Posterior vena cava (tissue), 2 donors: Measurements from ENCODE around the gene DDB1. TPM values are rescaled to one million over a fixed set of nuclear protein-coding genes. Genes with fewer than 3 reads are reported as not detected.
"Not testable (repeated sequence)": the region's sequence is repeated elsewhere in the genome, so short reads cannot be mapped to it uniquely, and the experiment has no call there.

Experiments
- DNase-seq: peaks from one replicate; pipeline ENCODE4 v3.0.0-alpha.2; 2020; ENCODE audit warnings: low spot score
- intact Hi-C, 2 donors: fragments of 100-400 bp; cut with DNase I; formaldehyde crosslinking; loops; one replicate each; pipeline versions ENCODE4 v1.14.1 to v1.14.2; 2022 to 2023
- total RNA-seq, 2 donors: library from RNA; stranded (reverse); fragmentation: NEBNext Ultra II Directional; extraction: Animal tissue kit (Norgen Biotek cat#: 25700); gene quantifications; one replicate each; pipeline ENCODE4 v1.2.1, GENCODE V29; 2021
- donor health status: DM: yes; HTN: yes; CAD: no.
- donor health status: DM: yes; HTN: yes; CAD: no.

DDB1 gene
- total RNA-seq, 2 donors from 2014 or later, result 142 to 151 TPM

DNA sequence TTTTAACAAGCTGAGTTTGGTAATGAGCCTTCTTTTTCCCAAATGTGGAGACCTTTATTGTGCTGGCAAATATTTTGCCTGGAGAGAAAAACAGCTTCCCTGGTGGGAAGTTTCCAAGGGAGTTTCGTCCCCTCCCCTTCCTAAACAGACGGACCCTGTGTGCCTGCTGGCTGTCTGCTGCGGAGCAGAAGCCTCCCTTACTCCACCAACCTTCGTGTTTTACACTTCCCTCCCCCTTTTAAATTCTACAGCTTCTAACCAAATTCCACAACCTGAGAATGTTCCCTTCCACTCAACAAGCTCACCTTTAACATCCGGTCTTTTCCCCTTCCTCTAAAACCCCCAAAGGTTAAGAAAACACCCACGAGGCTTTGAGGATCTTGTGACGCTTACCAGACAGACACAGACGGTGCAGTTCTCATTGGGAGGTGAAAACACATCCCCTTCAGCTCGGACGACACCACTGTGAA, 54.9 kb downstream of the DDB1 start:
- no peak for DNase-seq
- intact Hi-C loops, result no loop called here

DNA sequence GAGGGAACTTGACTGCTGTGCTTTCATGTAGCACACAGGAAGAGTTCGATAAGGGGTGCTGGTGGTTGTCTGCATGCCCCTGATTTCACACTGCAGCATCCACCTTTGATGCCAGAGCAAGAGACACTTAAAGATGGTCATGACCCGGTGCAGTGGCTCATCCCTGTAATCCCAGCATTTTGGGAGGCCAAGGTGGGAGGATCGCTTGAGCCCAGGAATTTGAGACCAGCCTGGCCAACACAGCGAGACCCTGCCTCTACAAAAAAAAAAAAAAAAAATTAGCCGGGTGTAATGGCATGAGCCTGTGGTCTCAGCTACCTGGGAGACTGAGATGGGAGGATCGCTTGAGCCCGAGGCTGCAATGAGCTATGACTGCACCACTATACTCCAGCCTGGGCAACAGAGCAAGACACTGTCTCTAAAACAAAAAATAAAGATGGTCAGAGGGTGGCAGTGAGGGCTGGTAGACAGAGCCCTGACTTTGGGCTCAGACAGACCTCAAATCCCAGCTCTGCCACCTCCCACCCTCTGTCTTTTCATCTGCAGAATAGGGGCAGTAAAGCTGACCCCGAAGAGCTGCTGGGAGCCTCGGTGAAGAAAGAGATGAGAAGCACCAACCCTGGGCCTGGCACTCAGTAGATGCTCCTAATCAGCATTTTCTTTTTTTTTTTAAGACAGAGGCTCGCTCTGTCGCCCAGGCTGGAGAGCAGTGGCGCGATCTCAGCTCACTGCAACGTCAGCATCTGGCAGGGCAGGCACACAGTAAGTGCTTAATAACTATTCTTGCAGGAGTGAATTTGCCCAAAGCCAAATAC, 55.5 kb downstream of the DDB1 start:
- intact Hi-C loops, result no loop called here
- no peak for DNase-seq

DNA sequence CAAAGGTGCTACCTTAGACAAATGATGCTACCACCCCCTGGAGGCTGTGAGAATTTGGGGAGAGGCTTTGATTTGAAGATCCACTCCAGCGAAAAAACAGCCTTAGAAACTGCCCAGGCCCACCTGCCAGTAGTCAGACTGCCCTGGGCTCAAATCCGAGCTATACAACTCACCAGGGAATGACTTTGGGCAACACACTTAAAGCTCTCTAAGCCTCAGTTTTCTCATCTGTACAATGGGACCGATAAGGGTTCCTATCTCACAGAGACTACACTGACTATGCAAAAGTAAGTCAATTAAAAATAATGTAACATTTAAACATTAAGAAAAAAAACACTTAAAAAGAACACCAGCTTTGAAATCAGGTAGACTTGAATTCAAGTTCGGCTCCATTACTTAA, 57.7 kb downstream of the DDB1 start:
- intact Hi-C loops, result no loop called here
- DNase-seq, result no peak

DNA sequence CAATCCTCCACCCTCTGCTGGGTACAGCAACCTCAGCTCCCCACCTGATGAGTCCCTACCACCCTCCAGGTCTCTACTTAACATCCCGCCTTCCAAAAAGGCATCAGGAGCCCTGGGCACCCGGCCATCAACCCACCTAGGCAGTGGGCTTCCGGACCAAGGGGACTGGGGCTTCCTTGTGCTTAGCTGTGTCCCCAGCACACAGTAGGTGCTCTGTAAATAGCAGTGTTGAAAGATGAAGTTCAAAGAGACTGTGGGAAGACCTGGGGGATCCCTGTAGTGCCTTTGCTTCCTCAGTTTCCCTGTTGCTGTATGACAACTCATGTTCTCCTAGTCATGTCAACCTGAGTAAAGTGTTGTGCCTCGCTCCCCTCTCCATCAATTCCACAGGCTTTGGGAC, 58.8 kb downstream of the DDB1 start:
- DNase-seq, result no peak
- intact Hi-C loops, result no loop called here

DNA sequence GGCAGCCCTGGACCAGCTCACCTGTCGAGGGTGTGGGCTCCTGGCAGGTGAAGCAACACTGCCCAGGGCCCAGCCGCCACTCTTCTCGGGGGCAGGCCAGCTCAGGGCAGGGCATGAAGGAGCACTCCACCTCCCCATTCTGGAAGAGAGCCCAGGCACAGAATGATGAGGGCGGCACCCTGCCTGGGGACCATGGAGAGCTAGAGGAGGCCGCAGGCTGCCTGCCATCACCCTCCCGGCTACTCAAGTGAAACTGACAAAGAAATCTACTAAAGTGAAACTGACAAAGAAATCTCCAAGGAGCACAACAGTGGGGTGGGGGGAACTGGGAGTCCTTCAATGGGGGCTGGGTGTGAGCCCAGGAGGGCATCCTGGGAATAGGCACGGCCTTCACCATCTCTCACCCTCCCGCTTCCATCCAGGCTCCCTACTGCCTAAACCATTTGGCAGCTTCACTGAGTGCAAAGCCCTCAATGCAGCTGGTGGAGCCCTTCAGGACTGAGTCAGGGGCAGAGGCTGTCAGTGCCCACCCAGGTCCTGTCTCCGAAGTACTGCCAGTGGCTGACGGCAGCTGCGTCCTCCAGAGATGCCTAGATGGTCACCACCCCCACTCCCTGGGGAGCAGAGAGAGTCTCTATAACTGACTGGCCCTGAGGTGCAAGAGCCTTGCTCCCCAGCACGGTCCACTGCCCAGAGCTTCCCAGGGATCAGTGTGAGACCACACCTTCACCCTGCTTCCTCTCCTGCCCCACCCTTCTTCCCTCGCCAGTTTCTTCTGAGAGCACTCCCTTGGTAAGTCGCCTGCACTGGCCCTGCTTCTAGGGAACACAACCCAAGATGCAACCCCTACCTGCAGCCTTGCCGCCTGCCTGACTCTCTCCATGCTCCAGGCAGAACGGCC, 59.5 kb downstream of the DDB1 start:
- no peak for DNase-seq
- intact Hi-C loops, result no loop called here

DNA sequence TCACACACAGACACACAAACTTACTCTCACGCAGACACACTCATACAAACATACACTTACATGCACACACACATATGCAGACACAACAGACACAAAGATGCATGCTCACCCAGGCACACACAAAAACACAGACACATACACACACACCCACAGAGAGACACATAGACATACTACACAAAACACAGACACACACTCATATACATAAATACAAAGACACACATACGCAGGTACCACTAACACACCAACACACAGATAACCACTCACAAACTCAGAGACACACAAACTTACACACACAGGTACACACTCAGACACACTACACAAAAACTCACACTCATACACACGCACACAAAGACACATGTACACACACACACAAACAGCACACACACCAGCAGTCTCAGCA, 60.2 kb downstream of the DDB1 start:
- no peak for DNase-seq

DNA sequence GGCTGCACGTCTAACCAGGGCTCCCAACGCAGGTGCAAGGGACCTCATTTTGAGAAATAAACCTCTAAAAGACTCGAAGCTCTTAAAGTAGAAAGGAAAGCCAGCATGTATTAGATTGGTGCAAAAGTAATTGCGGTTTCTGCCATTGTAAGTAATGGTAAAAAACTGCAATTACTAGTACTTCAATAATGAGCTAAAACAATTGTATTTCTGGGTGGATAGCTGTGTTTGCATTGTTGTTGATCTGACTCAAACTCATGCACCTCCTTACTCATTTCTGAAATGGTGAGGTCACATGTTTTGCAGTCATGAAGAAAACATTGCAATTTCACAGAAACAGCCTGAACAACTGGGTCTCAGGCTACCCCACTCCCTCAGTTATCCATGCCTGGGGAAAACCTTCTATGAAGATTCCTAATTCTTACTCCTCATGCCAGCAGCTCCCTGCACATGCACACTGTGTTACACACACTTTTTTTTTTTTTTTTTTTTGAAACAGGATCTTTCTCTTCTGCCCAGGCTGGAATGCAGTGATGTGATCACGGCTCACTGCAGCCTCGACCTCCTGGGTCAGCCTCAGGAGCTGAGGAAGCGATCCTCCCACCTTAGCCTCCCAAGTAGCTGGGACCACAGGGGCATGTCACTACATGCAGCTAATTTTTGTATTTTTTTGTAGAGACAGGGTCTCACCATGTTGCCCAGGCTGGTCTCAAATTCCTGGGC, 62.4 kb downstream of the DDB1 start:
- DNase-seq, result no peak
- intact Hi-C loops, result no loop called here

More for the DNA sequence above, 60.2 kb downstream of the DDB1 start:
- intact Hi-C loops, result no loop called here

DNA sequence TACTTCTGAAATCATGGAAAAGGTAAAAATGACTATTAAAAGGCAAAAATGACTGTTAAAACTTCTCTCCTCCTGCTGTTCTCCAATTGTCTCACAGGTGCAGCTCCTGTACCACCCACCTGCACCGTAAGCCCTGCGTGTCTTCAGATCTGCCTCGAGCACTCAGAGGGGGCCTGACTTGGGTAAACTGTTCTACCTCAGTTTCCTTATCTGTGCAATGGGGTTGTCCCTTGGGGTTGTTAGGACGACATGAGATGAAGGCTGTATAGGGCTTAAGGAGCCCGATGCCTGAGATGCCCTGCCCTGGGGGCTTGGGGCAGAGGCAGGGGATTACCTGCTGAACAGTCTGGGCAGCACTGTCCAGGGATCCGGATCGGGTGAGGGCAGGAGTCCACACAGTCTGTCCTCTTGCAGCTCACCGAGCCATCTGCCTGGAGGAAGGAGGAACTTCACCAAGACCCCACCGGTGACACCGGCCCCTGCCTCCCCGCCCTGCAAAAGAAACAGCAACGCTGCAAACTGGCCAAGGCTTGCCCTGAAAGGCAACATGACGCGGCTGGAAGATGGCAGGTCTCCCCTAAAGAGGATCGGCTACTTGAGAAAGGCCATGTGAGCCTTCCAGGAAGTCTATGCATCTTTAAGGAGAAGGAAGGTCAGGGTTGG, 64.2 kb downstream of the DDB1 start:
- intact Hi-C loops, result no loop called here

DNA sequence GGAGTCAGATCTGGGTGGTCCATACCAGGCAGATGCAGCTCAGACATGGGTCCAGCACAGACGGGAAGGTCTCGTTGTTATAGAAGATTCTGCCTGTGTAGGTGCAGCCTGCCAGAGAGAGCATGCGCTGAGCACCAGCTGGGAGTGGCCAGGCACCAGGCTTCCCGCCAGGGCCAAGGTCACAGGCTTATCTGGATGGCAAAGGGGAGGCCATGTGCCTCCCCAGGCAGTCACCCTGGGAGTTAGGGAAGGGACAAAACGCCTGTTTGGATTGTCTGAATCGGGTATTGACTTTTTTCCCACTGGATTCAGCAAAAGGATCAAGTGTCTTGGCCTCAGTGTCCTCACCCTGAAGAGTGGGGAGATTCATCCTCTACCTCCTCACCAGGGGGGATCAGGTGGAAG, 65.5 kb downstream of the DDB1 start:
- intact Hi-C loops, result no loop called here
- DNase-seq, result no peak

More for the DNA sequence above, 64.2 kb downstream of the DDB1 start:
- DNase-seq, result no peak

DNA sequence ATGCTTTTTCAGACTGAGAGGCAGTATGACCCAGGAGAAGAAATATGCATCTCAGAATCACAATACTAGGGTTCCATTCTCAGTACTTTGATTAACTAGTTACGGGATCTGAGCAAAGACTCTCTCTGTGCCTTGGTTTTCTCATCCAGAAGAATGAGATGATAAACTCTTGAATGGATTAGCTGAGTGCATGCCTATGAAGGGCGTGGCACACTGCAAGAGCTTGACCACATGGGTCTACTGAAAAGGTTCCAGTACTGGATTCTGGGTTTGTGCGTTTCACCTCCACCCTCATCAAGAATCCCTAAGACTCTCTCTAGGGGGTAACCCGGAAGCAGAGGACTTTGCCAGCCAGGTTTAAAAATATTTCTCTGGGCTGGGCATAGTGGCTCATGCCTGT, 66.3 kb downstream of the DDB1 start:
- no peak for DNase-seq
- intact Hi-C loops, result no loop called here

DNA sequence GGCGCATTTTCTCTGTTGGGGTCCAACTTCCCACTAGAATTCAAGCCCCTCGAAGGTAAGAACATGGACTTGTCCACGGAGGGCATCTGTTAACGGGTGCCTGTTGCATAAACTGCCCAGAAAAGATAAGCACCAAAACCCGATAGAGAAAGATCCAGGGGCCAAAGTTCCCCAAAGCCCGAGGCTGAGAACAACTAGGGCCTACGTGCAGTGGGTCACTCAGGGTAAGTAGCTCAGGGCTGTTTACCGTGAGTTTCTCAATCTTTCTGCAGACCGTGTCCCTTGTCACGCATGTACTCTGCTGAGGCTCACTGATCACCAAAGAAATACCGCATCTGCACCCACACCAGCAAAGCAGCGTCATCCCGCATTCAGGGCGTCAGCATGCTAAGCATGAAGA, 67.5 kb downstream of the DDB1 start:
- intact Hi-C loops, result no loop called here
- DNase-seq, result no peak

DNA sequence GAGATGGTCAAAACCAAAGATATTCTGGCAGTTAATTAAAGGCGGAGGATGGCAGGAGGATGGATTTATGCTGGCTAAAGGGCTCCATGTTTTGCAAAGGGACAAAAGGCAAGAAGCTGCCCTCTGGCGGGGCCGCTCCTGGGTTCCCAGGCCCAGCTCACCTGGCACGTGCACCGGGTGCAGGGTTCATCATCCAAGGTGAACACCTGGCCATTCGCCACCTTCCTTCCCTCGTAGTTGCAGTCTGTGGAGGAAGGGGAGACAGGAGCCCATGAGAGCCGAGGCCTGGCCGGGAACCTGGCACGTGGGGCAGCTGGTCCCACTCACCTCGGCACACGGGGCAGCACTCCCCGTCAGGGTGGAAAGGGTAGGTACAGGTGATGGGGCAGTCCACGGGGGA, 68.1 kb downstream of the DDB1 start:
- no peak for DNase-seq
- intact Hi-C loops, result no loop called here

DNA sequence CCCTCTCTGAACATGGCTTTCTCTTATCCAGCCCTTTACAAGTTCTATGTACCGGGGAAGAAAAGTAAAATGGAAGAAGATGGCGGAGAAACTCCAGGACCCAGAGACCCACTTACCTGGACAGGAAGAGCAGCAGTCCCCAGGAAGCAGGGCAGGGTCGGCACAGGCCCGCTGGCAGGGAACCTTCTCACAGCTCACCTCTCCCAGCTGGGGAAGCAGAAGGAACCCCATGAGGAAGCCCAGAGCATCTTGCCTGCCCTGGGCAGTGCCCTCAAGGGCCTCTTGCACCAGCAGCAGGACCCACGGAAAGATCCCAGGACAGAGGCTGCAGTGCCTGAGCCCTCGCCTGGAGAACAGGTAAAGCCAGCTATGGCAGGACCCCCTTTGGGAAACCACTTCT, 68.5 kb downstream of the DDB1 start:
- intact Hi-C loops, result no loop called here
- DNase-seq, result no peak

DNA sequence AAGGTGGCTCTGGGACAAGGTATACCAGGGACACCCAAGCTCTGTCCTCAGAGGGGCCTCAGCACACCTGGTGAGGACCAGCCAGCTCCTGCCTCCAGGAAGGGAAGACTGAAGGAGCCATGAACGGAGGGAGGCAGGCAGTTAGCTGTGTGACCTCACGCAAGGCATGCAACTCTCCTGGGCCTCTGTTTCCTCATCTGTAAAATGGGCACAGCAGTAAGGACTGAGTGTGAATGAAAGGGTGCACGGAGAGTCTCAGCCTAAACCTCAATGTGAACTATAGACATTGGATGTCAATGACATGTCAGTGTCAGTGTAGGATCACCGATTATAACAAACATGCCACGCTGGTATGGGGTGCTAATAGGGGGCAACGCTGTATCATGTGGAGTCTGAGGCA, 73.5 kb downstream of the DDB1 start:
- DNase-seq, result no peak
- intact Hi-C loops, result no loop called here

DNA sequence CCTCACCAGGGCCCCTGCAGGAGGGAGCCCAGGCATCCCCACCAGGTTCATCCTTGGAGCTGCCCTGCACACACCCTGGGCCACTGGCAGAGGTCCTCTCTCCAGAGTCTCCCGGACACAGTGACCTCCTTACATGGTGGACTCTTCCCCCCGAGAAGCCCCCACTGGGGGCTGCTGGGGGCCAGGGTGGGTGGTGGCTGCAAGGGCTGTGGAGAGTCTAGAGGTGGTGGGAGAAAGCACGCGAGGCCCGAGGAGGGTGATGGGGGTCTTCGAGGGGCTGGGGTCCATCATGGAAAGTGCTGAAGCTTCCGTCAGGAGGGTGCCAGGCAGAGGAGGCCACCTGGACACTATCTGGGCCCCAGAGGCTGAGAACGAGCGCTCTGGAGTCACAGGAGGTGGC, 74.4 kb downstream of the DDB1 start:
- intact Hi-C loops, result no loop called here

DNA sequence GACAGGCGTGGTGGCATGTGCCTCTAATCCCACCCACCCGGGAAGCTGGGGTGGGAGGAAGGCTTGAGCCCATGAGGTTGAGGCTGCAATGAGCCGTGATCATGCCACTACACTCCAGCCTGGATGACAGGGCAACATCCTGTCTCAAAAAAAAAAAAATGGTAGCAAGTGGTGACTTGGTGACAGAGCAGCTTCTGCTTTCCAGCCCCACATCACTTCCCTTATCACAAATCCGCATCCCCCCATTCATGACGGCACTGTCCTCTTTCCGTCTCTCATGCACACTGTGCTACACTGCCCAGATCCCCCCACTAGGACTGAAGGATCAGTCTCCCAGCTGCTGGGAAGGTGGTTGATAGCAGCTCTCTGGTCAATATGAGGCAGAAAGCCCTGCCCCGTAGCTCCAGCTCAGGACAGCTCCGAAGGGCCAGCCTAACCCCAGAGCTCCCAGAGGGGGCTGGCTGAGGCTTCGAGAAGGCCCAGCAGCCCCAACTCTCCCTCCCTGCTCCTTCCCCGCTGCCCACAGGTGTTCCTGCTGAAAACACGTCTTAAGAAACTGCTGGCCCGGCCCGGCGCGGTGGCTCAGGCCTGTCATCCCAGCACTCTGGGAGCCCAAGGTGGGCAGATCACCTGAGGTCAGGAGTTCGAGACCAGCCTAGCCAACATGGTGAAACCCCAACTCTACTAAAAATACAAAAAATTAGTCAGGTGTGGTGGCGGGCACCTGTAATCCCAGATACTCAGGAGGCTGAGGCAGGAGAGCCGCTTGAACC, 76.0 kb downstream of the DDB1 start:
- intact Hi-C loops, result no loop called here

More for the DNA sequence above, 74.4 kb downstream of the DDB1 start:
- DNase-seq, result no peak

DNA sequence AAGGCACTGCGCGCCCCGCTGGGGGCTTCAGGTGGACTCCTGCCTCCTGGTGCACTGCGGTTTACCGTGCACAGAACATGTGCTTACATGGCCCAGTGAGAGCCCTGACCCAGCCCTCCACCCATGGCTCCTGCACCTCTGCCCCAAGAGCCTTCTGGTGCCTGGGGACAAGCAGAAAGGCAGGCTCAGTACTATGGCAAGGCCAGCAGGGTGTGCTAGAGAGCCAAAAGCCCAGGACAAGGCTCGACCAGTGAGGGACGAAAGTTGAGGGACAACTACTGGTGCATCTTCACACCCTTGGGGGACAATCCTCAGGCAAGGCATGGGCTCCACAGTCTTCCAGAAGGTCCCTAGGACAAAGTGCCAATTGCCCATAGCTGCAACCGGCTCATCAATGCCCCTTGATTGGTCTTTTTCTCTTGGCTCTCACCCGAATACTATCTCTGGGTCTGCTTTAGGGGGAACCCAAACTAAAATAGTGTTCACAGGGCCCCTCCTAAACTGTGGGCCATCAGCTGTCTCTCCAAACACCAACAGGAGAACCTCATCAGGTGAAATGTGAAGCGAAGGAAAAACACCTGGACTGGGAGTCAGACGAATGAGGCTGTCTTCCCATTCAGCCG, 78.4 kb downstream of the DDB1 start:
- peak; percentile 86 for DNase-seq
- intact Hi-C loops, result no loop called here

More for the DNA sequence above, 76.0 kb downstream of the DDB1 start:
- DNase-seq, result no peak

DNA sequence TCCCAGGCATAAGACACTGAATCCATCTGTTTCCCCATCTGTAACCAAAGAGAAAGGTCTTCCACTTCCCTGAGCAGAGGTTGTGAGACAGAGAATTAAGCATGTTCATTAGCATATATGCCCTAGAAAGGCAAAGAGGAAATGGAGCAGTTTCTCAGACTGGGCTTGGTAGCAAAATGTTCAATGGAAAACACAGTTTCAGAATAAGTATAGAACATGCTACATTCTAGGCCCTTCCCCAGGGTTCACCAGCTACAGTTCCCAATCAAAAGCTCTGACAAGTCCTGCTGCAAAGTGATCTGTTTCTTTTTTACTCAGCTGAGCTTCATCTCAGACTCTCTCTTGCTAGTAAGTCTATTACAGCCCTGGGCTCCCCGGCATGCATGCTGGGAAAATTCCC, 80.6 kb downstream of the DDB1 start:
- DNase-seq, intact Hi-C loops: not testable (repeated sequence)
